ELF-1 (cell line): ENCODE results near the gene GZMH.
"Not testable (repeated sequence)": the region's sequence is repeated elsewhere in the genome, so short reads cannot be mapped to it uniquely, and the experiment has no call there.

Experiments used
- DNase-seq: peaks from one replicate; pipeline ENCODE4 v3.0.0-alpha.2; 2016; ENCODE audit warnings: low read depth, low spot score

GZMH gene, protein sequence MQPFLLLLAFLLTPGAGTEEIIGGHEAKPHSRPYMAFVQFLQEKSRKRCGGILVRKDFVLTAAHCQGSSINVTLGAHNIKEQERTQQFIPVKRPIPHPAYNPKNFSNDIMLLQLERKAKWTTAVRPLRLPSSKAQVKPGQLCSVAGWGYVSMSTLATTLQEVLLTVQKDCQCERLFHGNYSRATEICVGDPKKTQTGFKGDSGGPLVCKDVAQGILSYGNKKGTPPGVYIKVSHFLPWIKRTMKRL

DNA sequence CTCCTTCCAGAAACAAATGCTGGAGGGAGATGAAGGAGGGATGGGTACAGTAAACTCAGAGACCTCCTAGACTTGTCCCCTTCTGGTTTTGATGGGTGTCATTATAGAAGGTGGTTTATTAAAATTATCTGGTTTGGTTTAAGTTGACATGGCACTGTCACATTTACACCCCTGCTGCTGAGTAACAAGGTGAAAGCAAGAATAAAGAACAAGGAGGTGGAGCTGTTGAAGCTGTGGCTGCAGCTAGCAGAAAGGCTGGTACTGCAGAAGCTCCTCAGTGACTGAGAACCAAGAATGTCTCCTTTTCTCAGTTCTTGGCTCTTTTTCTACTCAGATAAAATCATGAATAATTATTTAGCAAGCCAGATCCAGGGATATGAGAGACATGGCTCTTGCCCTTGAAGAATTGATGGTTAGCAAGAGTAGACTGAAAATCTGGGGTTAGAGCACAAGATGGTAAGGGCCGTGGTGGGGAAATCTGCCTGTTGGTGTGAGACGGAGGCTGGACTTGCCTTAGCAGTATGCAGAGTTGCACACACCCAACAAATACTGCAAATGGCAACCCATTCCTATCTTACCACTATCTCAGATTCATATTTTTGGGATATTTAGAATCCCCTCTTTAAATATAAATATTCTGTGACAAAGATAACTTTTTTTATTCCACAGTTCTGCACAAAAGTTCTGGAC, at the start of gene GZMH:
TSS of gene GZMH (minus strand) at position 31 of the 690 bp plus-strand sequence. CDS start 72 bp downstream, outside the sequence.
- DNase-seq: no peak

DNA sequence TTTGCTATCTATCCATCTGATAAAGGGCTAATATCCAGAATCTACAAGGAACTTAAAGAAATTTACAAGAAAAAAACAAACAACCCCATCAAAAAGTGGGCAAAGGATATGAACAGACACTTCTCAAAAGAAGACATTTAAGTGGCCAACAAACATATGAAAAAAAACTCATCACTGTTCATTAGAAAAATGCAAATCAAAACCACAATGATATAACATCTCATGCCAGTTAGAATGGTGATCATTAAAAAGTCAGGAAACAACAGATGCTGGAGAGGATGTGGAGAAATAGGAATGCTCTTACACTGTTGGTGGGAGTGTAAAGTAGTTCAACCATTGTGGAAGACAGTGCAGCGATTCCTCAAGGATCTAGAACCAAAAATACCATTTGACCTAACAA, 38.9 kb upstream of the GZMH start:
- DNase-seq: not testable (repeated sequence)

DNA sequence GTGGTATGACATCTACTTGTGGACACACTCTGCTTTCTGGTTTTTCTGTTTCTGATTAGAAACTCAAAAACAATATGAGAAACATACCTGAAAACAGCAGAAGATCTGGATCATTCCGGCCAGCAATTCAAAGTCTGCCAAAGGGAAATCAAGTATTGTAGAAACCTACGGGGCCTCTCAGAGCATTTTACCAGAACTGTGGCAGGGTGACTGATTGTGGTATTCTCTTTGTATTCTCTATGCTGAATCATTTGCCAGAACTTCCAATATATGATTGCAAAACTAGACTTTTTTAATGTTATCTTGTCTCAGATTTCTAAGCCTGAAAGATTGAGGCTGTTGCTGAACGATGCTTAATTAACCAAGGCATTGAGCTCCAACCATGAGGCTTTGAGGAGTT, 30.4 kb upstream of the GZMH start:
- DNase-seq: no peak

DNA sequence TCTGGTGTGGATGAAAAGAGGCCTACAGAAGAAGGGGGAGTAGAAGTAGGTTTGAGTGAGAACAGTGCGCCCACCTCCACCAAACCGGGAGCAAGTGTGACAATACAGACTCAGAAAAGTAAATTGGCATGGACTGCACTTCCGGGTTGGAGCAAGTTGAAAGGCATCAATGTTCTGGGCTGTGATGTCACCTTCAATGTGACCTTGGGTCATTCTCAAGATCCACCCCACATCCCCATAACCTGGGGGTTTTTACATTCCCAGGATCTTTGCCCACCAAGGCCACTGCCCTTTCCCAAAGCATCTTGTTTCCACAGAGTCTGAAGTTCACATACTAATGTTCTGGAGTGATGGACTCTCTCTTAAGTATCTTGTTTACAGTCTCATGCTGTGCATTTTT, 29.8 kb upstream of the GZMH start:
- DNase-seq: no peak

DNA sequence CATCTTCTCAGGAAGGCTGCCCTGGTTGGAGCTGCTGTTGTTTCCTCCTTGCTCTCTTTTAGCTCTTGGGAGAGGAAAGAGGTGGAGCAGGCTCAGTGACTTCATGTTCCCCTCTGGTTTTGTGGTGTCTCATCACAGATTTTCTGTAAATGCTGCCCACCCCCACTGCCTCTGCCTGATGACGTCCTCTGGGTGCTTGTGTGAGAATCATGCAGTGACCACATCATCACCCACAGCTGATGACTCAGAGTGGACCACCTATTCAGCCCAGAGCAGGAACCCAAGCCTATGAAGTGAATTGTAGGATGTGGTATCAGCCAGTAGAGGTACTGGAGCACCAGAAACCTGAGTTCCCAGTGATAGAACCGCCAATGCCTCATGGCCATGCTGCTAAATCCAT, 24.7 kb upstream of the GZMH start, which contains the start of gene GZMB:
TSS of gene GZMB (minus strand) at position 33 of the 400 bp plus-strand sequence. CDS start at position 3, 30 bp downstream.
- DNase-seq: no peak

DNA sequence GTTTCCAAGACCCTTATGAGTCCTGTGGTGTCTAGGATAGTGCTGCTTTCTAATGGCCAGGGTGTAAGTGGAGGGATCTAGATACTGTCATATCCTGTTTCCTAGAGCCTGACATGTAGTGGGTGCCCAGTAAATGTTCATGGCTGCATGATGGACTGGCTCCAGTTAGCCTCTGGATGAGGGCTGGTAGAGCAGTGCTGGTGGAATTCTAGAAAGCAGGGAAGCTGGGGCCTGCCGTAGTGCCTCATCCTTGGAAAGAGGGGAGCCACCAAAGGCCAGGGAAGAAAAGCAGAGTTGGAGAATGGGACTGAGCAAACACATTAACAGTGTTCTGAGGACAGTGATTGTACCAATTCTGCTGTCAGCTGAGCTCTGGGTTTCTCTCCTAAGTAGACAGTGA, 23.9 kb upstream of the GZMH start:
- DNase-seq: no peak

DNA sequence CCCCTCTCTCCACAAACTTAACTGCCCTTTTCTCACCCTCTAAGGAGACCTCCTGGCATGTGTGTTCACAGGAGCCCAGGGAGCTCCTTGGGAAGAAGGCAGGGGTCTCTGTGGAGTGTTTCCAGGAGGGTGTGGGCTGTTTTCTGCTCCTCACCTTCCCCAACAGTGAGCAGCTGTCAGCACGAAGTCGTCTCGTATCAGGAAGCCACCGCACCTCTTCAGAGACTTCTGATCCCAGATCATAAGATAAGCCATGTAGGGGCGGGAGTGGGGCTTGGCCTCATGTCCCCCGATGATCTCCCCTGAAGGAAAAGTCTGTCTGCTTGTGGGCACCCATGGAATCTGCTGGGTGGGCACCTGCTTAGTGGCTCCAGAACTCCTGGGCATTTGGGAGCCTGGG, 23.3 kb upstream of the GZMH start:
- no peak for DNase-seq

DNA sequence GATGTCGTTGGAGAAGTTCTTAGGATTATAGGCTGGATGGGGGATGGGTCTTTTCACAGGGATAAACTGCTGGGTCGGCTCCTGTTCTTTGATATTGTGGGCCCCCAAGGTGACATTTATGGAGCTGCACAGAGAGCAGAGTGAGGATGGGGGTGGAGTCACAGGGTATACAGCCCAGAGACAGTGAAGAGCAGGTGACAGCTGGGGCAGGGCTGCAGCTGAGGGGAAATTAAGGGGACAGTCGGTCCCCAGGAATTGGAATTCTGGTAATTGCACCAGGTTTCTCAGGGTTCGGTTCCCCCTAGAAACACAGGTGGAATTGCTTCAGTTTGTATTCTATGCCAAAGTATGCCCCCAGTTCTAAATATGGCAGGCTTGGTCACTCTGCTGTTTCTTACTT, 22.9 kb upstream of the GZMH start:
- no peak for DNase-seq

DNA sequence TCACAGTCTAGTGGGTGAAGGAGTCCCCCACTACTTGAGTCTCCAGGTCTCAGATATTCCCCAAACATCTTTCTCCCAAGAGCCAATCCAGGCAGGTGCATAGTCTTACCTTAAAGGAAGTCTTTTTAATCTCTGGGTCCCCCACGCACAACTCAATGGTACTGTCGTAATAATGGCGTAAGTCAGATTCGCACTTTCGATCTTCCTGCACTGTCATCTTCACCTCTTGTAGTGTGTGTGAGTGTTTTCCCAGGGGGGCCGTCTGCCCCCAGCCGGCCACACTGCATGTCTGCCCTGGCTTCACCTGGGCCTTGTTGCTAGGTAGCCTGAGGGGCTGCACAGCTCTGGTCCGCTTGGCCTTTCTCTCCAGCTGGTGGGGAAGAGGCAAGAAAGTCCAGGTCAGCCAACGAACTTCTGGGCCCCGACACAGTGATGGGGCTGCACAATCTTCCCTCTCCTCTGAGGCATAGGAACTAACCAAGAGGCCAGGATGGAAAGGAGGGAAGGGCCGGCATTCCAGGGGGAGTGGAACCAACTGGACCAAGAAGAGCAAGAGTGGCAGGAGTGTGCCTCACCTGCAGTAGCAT, 22.4 kb upstream of the GZMH start:
- no peak for DNase-seq

DNA sequence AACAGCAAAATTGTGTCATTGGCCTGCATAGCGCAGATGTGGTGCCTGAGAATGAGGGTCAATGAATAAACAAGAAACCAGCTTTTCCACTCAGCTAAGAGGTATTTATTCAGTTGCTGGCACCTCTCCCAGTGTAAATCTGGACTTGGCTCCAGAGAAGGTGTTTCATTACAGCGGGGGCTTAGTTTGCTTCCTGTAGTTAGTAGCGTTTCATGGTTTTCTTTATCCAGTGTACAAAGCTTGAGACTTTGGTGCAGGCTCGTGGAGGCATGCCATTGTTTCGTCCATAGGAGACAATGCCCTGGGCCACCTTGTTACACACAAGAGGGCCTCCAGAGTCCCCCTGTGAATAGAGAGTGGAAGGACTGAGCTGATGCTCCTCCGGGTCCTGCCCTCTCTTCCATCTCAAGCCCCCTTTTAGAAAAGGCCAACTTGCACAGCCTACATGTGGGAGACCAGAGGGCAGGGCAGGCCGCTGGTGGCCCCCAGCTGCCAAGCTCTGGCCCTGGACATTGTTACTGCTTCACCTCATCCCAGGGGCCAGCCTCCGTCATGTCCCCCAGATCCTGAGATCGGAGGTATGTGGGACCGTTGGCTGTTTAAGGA, 21.5 kb upstream of the GZMH start:
- no peak for DNase-seq

DNA sequence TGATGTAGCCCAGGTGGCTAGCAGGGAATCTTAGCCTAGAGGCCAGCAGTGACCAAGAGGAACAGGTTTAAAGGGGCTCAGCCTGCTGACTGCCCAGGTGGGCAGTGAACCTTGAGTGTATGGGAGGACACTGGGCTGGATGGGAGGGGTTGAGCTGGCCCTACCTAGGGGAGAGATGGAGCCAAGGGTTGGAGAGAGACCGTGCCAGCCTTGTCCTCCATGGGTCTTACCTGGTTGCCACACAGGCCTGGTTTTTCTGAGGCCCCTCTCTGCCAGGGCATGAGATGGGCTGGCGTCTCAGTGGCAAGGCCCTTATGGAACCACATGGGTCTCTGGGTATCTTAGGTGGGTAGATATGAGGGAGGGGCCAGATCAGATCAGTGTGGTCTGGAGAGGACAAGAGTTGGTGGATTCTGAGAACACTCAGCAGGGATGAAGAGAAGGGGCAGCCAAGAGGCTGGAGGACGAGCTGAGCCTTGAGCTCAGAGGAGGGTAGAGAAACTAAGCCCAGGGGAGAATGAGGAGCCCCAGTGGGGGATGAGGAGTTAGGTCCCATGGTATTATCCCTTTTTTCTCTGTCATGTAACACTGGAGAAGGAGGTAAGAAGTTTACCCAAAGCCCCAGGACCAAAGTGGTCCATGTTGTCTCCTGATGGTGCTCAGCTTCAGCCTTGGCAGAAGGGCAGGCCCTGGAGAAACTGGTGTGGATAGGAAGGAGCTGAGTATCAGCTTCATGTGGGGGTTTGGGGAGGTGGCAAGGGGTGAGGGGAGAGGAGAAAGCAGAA, 20.8 kb upstream of the GZMH start:
- no peak for DNase-seq

DNA sequence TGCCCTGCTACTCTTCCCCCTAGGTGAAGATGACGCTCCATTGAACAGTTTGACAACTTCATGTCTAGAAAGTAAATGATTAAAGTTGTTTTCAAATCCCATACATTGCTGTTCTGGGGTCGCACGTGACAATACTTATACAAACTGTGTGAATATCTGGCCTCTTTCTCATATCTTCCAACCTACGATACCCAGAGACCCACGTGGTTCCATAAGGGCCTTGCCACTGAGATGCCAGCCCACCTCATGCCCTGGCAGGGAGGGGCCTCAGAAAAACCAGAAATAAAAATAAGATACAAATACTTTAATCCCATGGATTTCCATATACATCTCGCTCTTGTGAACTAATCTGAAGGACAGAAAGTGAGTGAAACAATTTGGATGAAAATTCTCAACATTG, 20.0 kb upstream of the GZMH start:
- DNase-seq: no peak

DNA sequence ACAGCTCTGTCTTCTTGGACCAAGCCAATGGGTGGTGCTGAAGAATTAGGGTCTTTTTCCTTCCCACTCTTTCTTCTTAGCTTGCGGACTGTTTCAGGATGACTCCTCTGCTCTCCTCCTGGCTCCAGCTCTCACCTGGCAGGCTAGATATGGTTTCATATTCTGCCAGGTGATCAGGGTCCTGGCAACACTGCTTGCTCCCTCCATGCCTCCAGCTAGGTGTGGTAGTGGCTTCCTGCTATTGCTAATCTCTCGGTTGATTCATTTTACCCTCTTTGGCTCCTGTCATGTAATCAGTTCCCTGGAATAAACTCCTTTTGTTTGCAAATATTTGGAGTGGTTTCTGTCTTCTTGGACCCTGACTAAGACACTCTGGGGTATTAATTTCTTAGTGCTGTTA, 4.3 kb upstream of the GZMH start:
- DNase-seq: no peak

DNA sequence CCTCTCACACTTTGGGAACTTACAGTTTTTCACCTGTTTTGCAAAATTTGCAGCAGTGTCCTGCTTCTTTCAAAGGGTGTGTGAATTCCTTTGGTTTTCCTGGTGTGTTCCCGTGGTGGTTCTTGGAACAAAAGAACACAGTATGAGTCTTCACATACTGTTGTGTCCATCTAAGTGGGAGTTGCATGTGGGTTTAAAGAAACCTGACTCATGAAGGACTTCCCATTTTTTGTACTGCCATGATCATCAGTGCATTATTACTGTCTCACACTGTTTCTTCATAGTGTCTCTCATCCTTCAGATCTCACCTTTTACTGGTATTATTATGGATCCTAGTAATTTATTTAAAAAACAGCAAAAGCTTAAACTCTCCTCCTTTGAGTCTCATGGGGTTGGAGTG, 3.8 kb upstream of the GZMH start:
- DNase-seq: no peak

DNA sequence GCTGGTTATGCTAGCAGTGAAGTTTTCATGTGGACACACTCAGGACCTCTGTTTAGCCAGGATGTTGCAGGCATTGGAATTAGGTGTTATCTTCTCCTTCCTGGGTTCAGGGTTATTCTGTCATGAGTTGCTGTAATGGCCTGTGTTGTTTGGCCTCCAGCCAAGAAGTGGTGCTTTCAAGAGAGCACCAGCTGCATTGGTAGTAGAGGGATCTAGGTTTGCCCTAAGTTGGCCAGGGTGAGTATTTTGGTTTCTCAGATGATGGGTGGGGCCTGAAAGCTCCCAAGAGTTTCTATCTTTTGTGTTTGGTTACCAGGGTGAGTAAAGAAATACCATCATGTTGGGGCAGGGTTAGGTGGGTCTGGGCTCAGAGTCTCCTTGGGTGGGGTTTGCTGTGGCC, 2.7 kb upstream of the GZMH start:
- DNase-seq: no peak

DNA sequence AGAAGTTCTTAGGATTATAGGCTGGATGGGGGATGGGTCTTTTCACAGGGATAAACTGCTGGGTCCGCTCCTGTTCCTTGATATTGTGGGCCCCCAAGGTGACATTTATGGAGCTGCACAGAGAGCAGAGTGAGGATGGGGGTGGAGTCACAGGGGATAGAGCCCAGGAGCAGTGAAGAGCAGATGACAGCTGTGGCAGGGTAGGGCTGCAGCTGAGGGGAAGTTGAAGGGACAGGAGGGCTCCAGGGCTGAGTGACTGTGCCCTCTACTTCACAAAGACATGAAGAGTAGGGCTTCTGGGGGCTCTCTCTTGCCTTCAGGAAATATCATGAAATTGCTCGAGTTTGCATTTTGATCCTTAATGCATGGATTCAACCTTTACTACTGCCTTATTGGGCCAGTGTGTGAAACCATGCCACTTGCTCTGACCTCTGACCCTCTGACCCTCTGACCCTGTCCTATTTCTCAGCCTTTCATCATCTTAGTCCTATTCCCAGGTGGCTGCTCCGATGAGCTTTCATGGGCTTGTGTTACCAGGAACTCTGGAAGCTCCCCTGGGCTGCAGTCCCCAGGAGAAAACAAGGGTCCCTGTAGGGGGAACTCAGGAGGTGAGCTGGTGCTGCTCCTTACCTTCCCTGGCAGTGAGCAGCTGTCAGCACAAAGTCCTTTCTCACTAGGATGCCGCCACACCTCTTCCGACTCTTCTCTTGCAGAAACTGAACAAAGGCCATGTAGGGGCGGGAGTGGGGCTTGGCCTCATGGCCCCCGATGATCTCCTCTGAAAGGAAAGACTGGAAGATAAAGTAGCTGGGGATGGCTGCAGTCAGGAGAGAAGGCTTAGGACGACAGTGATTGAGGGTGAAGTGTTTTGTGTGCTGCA, 1.6 kb downstream of the GZMH start:
- DNase-seq: no peak

DNA sequence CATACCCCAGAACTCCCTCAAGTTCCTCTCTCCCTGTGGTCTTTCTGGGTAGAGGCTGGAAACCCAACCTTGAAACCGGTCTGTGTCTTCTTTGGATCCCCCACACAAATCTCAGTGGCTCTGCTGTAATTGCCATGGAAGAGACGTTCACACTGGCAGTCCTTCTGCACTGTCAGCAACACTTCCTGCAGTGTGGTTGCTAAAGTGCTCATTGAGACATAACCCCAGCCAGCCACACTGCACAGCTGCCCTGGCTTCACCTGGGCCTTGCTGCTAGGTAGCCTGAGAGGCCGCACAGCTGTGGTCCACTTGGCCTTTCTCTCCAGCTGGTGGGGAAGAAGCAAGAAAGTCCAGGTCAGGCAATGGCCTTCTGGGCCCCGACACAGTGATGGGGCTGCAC, 2.4 kb downstream of the GZMH start:
- no peak for DNase-seq

DNA sequence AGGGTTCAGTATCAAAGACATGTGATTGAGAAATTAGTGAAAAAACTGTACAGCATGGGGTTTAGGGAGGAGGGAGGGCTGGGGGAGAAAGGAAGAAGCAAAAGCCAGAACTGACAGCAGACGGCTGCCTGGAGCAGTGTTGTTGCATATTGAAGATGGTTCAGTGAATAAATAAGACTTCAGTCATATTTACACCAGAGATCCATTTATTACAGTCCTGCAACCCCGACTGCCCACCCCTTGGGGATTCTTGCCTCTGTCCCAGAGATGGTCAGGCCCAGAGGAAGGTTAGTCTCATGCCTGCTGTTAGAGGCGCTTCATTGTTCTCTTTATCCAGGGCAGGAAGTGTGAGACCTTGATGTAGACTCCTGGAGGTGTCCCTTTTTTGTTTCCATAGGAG, 3.2 kb downstream of the GZMH start:
- DNase-seq: no peak

DNA sequence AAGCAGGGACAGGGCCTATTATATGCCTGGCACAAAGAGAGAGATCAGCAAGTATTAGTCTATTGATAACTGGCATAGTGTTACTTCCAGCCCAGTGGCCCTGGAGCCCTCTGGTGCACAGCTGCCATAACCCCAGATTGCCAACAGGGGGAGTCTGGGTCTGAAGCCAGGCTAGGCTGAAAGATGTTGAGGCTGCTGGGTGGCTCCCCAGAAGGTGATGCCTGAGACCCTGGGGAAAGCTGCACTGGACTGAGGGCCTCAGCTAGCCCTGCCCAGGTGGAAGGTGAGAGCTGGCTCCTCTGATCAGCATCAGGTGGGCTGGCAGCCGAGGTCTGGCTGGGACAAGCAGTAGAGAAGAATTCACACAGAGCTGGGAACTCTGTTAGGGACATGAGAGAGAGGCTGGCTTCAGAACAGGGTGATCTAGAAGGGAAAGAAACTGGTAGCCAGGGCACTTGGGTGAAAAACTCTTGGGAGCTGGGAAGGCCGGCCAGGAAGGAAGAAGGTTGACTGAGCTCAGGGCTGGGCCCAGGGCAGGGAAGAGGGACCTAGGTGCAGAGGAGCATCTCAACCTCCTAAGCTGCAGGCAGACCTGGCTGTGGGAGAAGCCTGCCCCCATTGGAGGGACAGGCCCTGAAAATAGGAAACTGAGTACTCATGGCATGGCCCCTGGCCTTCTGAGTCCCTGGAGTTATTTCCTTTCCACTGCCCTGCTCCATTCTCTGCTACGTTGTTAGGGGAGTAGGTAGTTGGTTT, 3.9 kb downstream of the GZMH start:
- DNase-seq: peak; percentile 37

DNA sequence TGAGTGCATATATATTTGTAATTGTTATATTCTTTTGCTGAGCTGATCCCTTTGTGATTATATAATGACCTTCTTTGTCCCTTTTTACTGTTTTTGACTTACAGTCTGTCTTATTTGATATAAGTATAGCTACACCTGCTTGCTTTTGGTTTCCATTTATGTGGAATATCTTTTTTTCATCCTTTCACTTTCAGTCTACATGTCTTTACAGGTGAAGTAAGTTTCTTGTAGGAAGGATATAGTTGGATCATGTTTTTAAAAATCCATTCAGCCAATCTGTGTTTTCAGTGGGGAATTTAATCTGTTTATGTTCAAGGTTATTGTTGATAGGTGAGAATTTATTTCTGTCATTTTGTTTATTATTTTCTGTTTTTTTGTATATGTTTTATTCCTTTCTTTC, 12.1 kb downstream of the GZMH start:
- no peak for DNase-seq
